SH-SY5Y (cell line): ENCODE measurements around the gene CCNY.

Source experiments
- GATA2 ChIP-seq: IDR thresholded peaks from 2 replicates; pipeline ENCODE4 v1.6.1; 2011; ENCODE audit warnings: mild to moderate bottlenecking, low read depth, low read length
- GATA3 ChIP-seq: IDR thresholded peaks from 2 replicates; pipeline ENCODE4 v1.6.1; 2011; ENCODE audit warnings: low read depth, mild to moderate bottlenecking, low read length, moderate library complexity

CCNY gene

DNA sequence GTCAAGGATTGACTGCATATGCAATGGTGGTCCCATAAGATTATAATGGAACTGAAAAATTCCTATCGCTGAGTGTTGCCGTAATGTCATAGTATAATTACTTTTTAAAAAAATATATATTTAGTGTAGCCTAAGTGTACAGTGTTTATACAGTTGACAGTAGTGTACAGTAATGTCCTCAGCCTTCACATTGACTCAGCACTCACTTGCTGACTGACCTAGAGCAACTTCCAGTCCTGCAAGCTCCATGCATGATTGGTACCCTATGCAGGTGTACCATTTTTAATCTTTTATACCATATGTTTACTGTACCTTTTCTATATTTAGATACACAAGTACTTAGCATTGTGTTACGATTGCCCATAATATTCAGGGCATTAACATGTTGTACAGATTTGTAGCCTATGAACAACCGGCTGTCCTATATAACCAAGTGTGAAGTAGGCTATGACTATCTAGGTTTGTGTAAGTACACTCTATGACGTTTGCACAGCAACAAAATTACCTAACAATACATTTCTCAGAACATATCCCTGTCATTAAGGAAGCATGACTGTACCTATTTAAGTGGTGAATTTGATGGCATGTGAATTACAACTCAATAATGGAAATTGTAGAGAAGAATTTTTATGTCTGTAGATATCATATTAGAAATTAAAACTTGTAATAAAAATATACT, 40.9 kb downstream of the CCNY start:
- TF ChIP-seq GATA3 = no peak
- no peak for TF ChIP-seq GATA2

DNA sequence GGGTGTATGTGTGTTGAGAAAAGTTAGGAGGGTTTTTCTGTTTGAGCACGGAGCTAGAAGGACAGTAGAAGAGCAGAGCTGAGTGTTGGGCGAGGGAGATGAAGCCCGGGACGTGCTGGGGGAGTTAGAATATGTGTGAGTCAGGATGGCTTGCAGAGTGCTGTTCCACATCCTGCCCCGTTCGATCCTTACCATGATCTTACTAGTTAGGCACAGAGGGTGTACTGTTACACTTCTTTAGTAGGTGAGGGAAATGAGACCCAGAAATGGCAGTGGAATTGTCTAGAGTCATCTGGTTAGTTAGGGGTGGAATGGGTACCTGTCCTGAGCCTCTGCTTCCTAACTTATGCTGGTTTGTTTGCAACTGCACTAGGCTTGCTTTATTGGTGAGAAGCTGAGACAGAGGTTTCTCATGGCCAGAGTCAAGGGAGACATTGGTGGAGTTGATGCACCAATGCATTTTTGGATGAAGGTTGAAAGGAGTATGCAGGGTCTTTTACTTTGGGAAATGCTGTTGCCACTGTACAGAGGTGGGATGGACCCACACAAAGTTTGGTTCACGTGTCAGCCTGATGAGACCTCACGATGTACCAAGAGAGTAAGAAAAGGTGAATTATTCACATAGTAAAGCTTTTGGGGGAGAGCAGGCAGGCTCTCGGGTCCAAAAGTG, 42.4 kb downstream of the CCNY start:
- TF ChIP-seq GATA3 (no peak), GATA2 (no peak)

DNA sequence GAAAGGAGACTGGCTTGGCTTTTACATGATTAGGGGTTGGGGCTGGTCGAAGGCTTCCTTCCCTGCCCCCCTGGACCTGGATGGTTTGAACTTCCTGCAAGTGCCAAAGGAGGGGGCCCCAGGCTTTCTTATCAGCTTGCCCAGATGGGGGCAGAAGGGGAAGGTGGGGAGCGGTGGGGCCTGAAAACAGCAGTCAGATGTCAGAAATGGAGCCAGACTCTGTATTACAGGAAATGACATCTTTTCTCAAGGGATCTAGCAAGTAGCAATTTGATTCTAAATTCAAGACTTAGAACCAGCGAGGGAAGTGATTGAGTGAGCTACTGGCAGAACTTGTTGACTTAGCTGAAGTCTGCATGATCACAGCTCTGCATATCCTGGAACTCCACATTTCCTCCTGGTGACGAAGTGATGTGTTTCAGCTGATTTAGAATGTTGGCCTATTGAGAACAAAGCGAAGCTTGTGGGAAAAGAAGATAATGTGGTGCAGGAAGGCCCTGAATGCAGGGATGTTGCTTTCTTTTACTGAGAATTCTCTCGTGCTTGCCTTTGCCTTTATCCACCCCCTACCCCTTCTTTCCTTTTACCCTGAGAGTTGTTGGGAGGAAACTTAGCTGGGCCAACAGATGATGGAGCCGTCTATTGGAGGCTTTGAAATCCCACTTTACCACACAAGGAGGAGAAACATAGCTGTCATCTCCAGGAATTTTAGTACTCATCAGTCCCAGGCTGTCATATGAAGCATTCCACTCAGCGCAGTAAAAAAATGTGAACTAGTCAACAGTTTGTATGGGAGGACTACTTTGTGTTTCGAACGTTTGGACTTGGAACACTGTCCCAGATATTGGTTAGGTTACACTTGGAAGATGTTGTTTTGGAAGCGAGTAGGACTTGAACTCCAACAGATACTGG, 43.2 kb downstream of the CCNY start:
- no peak for TF ChIP-seq GATA2
- no peak for TF ChIP-seq GATA3

DNA sequence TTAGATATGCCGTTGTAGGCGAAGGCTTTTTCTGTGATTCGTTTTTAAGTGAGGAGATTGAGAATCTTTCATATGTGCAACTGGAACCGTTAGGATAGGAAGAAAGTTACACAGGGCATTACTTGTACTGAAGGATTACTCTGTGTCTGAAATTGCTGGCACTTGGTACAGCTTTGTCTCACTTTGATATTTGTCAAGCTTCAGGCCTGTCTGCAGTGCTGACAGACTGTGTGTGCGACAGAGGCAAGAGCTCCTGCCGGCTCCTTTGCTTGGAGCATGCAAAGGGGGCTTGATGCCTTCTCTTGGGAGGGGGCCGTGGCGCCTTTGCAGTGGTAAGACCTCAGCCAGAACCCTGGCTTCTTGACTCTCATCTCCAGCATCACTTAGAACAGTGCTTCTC, 45.8 kb downstream of the CCNY start:
- no peak for TF ChIP-seq GATA3
- no peak for TF ChIP-seq GATA2

DNA sequence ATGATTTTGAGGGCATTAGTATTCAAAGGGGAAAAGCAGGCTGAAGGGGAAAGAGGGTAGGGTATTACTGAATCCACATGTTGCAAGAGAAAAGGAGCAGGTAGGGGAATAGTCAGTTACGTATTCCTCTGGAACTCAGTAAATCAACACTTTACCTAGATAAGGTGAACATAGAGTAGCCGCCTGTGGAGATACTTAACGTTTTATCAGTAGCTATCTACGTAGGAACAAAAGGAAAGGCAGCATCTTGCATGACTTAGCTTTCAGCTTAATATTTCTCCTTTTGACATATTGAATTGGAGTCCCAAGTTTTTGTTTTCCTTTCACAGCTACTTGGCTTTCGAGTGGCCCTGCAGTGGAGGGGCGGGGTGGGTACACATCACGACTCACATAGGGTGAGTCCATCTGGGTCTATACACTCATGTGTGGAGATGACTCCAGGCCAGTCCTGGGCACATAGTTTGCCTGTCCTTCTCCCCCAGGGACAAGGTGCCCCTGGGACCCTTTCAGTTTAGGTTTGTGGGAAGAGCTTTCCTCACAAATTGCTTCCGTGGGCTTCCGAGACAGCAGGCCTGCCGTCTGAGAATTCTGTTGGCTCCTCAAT, 48.1 kb downstream of the CCNY start:
- TF ChIP-seq GATA2 = no peak

DNA sequence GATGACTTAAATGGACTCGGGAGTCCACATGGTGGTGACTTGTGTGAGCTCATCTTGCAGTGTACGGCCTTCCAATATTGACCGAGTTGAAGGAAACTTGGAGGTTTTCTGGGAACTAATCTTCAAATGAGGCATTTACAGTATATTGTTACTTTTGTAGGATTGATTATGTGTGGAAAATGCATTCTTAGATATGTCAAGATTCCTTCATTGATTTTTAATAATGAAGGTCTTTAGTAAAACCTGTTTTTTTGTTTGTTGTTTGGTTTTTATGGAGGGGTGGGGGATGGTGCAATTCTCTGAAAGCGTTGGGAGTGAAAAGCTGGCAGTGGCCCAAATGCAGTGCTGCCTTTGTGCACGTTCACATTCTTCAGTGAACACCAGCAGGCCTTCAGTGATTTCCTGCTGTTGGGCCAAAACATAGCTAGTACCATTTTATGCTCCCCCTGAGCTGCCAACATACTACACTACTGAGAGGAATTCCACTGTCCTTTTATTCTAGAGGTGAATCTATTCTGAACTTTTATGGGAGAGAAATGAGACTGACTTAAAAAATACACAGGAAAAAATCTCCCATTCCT, 50.4 kb downstream of the CCNY start:
- TF ChIP-seq GATA3 (no peak), GATA2 (no peak)

DNA sequence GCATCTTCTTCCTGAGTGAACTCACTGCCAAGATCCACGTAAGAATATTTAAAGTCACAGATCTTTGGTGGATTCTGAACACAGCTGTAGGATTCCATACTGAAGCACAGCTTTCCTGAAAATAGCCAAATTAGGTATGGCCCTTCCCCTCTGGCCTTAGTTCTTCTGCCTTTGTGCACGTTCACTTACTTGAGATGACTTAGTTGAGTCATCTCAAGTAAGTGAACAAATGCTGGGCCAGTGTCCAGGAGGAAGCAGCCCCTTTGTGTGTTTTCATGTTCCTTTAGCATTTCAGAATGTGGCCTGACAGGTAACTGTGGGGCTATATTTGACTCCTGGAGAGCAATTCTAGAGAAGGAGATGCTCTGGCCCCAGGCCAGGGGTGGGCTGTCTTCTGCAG, 51.5 kb downstream of the CCNY start:
- TF ChIP-seq GATA3 (no peak), GATA2 (no peak)

DNA sequence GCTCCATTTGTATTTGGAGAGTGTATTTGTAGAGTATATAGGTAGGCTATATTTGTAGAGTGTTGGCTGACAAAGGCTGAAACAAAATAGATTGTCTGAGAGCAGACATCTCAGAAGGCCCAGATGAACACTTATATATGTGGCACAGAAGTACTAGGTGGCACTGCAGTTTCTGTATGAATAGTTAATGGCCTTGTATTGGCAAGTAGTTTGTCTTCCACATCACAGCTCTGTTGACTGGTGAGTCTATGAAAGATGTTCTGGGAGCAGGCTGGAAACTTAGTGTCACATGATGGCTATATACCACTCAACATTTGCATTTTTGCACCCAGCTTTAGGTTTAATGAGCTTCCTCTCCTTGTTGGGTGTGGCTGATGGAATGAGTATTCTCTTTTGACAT, 51.9 kb downstream of the CCNY start:
- no peak for TF ChIP-seq GATA3
- no peak for TF ChIP-seq GATA2

DNA sequence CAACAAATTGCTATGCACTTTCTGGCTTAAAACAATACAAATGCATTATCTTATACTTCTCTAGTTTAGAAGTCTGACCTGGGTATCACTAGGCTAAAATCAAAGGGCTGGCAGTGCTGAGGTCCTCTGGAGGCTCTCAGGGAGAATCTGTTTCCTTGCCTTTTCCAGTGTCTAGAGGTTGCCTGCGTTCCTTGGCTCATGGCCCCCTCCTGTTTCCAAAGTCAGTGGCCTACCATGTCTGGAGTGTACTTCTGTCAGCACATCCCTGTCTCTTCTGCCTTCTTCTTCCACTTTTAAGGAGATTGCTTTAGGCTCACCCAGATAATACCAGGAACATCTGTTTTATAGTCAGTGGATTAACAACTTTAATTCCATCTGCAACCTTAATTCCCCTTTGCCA, 52.4 kb downstream of the CCNY start:
- TF ChIP-seq GATA2 (no peak), GATA3 (no peak)

DNA sequence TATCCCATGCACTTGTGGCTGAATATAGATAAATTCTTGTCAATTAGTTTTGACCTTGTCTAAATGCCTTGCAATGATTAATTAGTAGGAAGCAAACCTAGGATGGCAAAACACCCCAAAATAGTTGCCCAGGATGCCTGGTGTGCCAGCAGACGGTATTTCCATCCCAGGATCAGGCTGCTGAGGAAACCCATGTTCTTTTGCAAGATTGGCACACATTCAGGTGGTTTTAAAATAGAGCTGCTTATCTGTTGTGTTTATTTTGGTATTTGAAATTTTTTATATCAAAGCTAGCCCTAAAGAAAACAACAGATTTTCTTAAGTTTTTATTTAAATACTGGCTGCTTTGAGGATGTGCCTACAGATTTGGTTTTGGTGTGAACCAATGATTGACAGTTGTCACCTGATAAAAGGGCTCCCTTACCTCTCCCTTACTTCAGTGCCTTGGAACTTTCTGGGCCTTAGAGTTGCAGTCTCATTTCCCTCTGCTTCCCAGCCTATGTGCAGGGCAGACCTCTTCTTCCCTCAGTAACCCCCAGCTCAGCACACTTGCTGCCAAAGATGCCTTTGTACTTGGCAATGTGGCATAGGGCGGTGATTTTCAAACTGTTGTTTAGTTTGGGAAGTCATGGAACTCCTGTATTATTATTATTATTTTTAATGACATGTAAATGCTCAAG, 54.0 kb downstream of the CCNY start:
- TF ChIP-seq GATA2 (no peak), GATA3 (no peak)

DNA sequence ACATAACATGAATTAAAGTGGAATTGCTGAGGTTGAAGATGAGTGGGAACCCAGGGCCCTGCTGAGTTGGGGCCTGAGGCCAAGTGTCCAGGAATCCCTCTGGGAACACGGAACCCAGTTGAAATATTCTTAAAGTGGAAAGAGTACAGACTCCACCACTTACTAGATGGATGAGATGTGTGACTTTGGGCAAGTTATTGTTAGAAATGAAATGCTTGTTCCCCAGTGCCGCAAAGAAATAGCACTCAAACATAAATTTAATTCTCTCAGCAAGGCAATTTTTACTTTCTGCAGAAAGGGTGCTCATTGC, 54.5 kb downstream of the CCNY start:
- TF ChIP-seq GATA2 (no peak), GATA3 (no peak)

DNA sequence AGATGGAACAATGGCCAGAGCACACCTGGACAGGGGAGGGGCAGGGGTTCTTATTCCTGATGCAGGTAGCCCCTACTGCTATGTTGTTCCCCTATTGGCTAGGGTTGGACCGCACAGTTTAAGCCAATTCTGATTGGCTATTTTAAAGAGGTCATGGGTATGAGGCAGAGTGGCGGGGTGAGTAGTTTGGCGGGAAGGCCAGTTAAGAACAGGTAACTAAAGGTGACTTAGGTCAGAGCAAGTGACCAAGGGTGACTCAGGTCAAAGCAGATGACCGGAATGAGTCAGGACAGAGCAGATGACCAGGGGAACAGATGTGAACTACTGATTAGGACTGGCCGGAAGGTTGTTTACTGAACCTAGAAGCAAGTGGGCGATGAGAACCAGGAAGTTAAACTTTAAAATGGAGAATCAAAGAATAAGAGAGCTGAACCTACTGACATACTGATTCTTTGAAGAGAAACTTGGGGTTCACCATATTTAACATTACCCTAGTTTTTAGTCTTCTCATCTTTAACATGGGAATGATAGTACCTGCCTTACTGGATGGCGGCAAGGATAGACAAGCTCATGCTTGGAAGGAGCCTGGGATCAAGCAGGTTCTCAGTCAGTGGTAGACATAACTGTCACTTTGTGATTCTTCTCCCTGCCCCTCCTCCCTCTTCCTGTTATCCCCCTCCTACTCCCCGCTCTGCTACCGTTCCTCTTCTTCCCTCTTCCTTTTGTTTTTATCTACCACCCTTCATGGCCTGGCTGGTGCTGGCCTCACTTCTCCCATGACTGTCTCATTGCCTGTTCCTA, 55.0 kb downstream of the CCNY start:
- TF ChIP-seq GATA3 (no peak), GATA2 (no peak)

DNA sequence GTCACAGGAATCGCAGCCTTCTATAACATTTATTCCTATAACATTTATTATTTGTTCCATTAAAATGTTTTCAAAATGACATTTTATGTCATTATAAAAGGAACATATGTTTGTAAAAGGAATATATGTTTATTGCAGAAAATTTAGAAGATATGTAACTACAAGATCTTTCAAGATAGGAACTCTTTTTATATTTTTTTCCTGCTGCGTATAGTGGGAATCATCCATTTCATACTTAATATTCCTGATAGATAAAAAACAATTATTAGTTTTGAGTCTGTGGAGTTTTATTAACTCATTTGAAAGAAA, 55.6 kb downstream of the CCNY start:
- TF ChIP-seq GATA2 (no peak), GATA3 (no peak)
